HEK293 (cell line): ENCODE results near the gene TRMT5.

Experiments
- CTCF ChIP-seq: fragments of 450-650 bp; formaldehyde crosslinking; IDR thresholded peaks from 2 replicates; pipeline ENCODE4 v1.5.1; 2016; ENCODE audit warnings: missing biosample characterization, missing genetic modification characterization
- KLF16 ChIP-seq: fragments of 450-650 bp; formaldehyde crosslinking; IDR thresholded peaks from 2 replicates; pipeline ENCODE4 v1.5.1; 2017; ENCODE audit warnings: missing biosample characterization, missing genetic modification characterization

GRCh38 chr14:60999536-60999935 is 18.7 kb upstream of the TRMT5 start:
- TF ChIP-seq CTCF: no peak
- no peak for TF ChIP-seq KLF16 (tag by site-specific recombination)
